ENCODE data around the gene MAPKAP1.

- TF ChIP-seq ZNF644 (tag; IDR thresholded peaks at IDR 0.05; ENCODE audit: low read depth) (no peak), CTCF (IDR thresholded peaks at IDR 0.05 in 2 of 3, conservative IDR thresholded peaks at IDR 0.05 in 1 of 3; ENCODE audit: insufficient read depth in 2 of 3, low read depth in 1 of 3, low read length in 3 of 3) (no peak), EGR1 (conservative IDR thresholded peaks at IDR 0.05) (no peak), CEBPZ (IDR thresholded peaks at IDR 0.05; ENCODE audit: borderline replicate concordance, low read depth, low read length) (no peak), BACH1 (tag; IDR thresholded peaks at IDR 0.05) (no peak), TAF1 (IDR thresholded peaks at IDR 0.05; ENCODE audit: control insufficient read depth, extremely low read depth, insufficient read depth, low read length, severe bottlenecking) (no peak), ZNF445 (CRISPR knock-in tag; IDR thresholded peaks at IDR 0.05; ENCODE audit: low read depth) (no peak), EP300 (IDR thresholded peaks at IDR 0.05; ENCODE audit: low read length) (no peak)
Measured at GRCh38 chr9:125515281-125515680, 191.7 kb downstream of the MAPKAP1 start.

All from K562 (cell line).